Astrocyte (in vitro differentiated cells and primary cell): ENCODE data around the gene FZR1. TPM values are rescaled to one million over a fixed set of nuclear protein-coding genes. Genes with fewer than 3 reads are reported as not detected.
A peak's percentile ranks its signal among the peaks of the same experiment; 100 is the strongest.

Experiments
- DNase-seq: peaks from one replicate; pipeline ENCODE4 v3.0.0-alpha.2; 2010; ENCODE audit warnings: low read depth
- FAIRE-seq: peaks from 2 replicates; lab custom pipeline; 2011; peaks lifted over from hg19 to GRCh38; lab: Jason Lieb, UNC
- H2AFZ ChIP-seq: 2 replicates; pipeline ENCODE4 v1.6.0; 2012; ENCODE audit warnings: low read depth, low read length, inconsistent platforms
- H3K27ac ChIP-seq: 2 replicates; pipeline ENCODE4 v1.5.1; 2011; ENCODE audit warnings: low read depth, low read length, inconsistent platforms
- H3K27me3 ChIP-seq: 2 replicates; pipeline ENCODE4 v1.6.0; 2011; ENCODE audit warnings: low read length, inconsistent platforms; ENCODE audit not compliant: insufficient read depth
- H3K36me3 ChIP-seq: 2 replicates; pipeline ENCODE4 v1.5.1; 2011; ENCODE audit warnings: low read length, inconsistent platforms; ENCODE audit not compliant: insufficient read depth
- H3K4me1 ChIP-seq: 2 replicates; pipeline ENCODE4 v1.5.1; 2011; ENCODE audit warnings: low read length, inconsistent platforms; ENCODE audit not compliant: insufficient read depth
- H3K4me2 ChIP-seq: 2 replicates; pipeline ENCODE4 v1.6.0; 2012; ENCODE audit warnings: low read length, inconsistent platforms
- H3K4me3 ChIP-seq: 2 replicates; pipeline ENCODE4 v1.5.1; 2011; ENCODE audit warnings: low read depth, mild to moderate bottlenecking, low read length, inconsistent platforms; ENCODE audit not compliant: insufficient read depth
- H3K79me2 ChIP-seq: 2 replicates; pipeline ENCODE4 v1.6.0; 2012; ENCODE audit warnings: mild to moderate bottlenecking, low read length, inconsistent platforms; ENCODE audit not compliant: insufficient read depth
- H3K9ac ChIP-seq: 2 replicates; pipeline ENCODE4 v1.6.0; 2012; ENCODE audit warnings: mild to moderate bottlenecking, low read length, inconsistent platforms
- H3K9me3 ChIP-seq: 2 replicates; pipeline ENCODE4 v1.5.1; 2012; ENCODE audit warnings: low read depth, mild to moderate bottlenecking, low read length, inconsistent platforms; ENCODE audit not compliant: insufficient read depth
- H4K20me1 ChIP-seq: 2 replicates; pipeline ENCODE4 v1.6.0; 2012; ENCODE audit warnings: low read length, inconsistent platforms; ENCODE audit not compliant: insufficient read depth
- H3K27ac Mint-ChIP-seq: one replicate; pipeline ENCODE4 v1.8.0; 2021; ENCODE audit warnings: mild to moderate bottlenecking, mixed read lengths; ENCODE audit not compliant: unreplicated experiment
- H3K27me3 Mint-ChIP-seq: one replicate; pipeline ENCODE4 v1.8.0; 2021; ENCODE audit warnings: low read depth, mixed read lengths; ENCODE audit not compliant: unreplicated experiment
- H3K36me3 Mint-ChIP-seq: one replicate; pipeline ENCODE4 v1.8.0; 2021; ENCODE audit warnings: low read depth, mixed read lengths; ENCODE audit not compliant: unreplicated experiment
- H3K4me1 Mint-ChIP-seq: one replicate; pipeline ENCODE4 v1.8.0; 2021; ENCODE audit warnings: low read depth, mixed read lengths; ENCODE audit not compliant: unreplicated experiment
- H3K4me3 Mint-ChIP-seq: one replicate; pipeline ENCODE4 v1.8.0; 2021; ENCODE audit warnings: mild to moderate bottlenecking, moderate library complexity, mixed read lengths; ENCODE audit not compliant: unreplicated experiment
- H3K9me3 Mint-ChIP-seq: one replicate; pipeline ENCODE4 v1.8.0; 2021; ENCODE audit warnings: mild to moderate bottlenecking, mixed read lengths; ENCODE audit not compliant: unreplicated experiment
- CTCF ChIP-seq: IDR thresholded peaks from 2 replicates; pipeline ENCODE4 v1.5.1; 2011; ENCODE audit warnings: low read depth, mild to moderate bottlenecking, inconsistent platforms, low read length, moderate library complexity; ENCODE audit not compliant: insufficient read depth
- EZH2 ChIP-seq: IDR thresholded peaks from 2 replicates; pipeline ENCODE4 v1.6.1; 2012; ENCODE audit warnings: mild to moderate bottlenecking, low read length, inconsistent platforms; ENCODE audit not compliant: insufficient read depth
- total RNA-seq: library from RNA; stranded (reverse); gene quantifications from 2 replicates; pipeline ENCODE4 v1.2.1, GENCODE V29; 2021

Gene FZR1
- total RNA-seq, 1 donor from 2014 or later = 51.8 TPM

DNA sequence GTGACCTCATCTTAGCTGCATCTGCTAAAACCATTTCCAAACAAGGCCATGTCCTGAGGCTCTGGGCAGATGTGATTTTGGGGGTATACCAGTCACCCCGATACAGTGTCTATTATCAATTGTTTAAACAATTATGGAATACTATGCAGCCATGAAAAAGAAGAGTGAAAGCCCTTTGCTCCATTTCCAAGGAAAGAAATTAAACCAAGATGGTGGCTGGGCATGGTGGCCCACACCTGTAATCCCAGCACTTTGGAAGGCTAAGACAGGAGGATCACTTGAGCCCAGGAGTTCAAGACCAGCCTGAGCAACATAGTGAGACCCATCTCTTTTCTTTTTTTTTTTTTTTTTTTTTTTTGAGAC, 33.6 kb downstream of the FZR1 start:
- H4K20me1 ChIP-seq = peaks cover 60% of the 10 kb centered on the region
- H3K27me3 ChIP-seq = no peaks in the 10 kb centered on the region
- H3K4me1 ChIP-seq = no peaks in the 10 kb centered on the region
- H3K4me3 ChIP-seq = no peak overlapping the region
- Mint-ChIP-seq H3K27me3 (no peaks in the 10 kb centered on the region), H3K27ac (peak overlapping the region; percentile 75), H3K36me3 (peaks cover 10% of the 10 kb centered on the region), H3K4me3 (no peak overlapping the region), H3K9me3 (no peaks in the 10 kb centered on the region), H3K4me1 (no peaks in the 10 kb centered on the region)
- no peak overlapping the region for H3K9ac ChIP-seq
- peaks cover 5% of the 10 kb centered on the region for H3K79me2 ChIP-seq
- H3K9me3 ChIP-seq = no peaks in the 10 kb centered on the region
- peaks cover 4% of the 10 kb centered on the region for H3K36me3 ChIP-seq
- H2AFZ ChIP-seq = no peak overlapping the region
- DNase-seq = no peak
- no peak for FAIRE-seq
- H3K27ac ChIP-seq = no peak overlapping the region
- TF ChIP-seq CTCF = no peak
- H3K4me2 ChIP-seq = no peak overlapping the region

DNA sequence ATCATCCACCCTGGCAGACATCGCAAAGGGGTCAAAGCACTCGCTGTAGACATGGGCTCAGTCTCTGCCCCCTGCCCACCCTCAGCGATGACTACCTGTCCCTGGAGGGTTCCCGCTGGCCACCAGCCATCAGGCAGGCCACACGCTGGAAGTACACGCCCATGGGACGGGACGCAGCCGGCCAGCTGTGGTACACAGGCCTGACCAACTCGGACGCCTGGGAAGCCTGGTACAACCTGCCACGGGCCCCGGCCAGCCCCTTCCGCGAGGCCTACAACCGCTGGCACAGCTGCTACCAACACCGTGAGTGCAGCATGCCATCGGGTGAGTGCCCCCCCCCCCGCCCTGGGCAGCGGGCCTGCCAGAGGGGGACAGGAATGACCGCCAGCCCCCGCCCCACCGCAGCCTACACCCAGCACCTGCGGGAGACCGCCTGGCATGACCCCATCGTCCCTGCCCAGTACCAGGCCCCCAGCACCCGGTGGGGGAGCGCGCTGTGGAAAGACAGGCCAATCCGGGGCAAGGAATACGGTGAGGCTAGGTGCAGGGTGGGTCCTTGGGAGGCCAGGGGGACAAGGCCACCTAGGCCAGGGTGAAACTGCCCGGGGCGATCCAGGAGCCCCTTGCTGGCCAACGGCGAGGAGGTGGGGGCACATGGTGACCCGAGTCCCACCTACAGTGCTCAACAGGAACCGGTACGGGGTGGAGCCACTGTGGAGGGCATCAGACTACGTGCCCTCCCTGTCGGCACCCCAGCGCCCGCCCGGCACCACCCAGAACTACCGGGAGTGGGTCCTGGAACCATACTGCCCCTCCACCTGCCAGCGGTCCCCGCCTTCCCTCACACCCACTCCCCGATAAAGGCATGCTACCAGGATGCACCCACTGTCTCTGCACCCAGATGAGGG, 37.3 kb downstream of the FZR1 start:
- H3K36me3 ChIP-seq = peaks cover 3% of the 10 kb centered on the region
- no peaks in the 10 kb centered on the region for H3K9me3 ChIP-seq
- Mint-ChIP-seq H3K4me3 (no peak overlapping the region), H3K27me3 (no peaks in the 10 kb centered on the region), H3K9me3 (no peaks in the 10 kb centered on the region), H3K36me3 (peaks cover 5% of the 10 kb centered on the region), H3K27ac (no peak overlapping the region), H3K4me1 (no peaks in the 10 kb centered on the region)
- no peak overlapping the region for H3K4me2 ChIP-seq
- TF ChIP-seq EZH2 (no peak), CTCF (no peak)
- no peak overlapping the region for H2AFZ ChIP-seq
- DNase-seq = no peak
- no peak for FAIRE-seq
- no peaks in the 10 kb centered on the region for H3K27me3 ChIP-seq
- H3K4me3 ChIP-seq = no peak overlapping the region
- no peak overlapping the region for H3K9ac ChIP-seq
- peaks cover 5% of the 10 kb centered on the region for H3K79me2 ChIP-seq
- H3K27ac ChIP-seq = no peak overlapping the region
- H3K4me1 ChIP-seq = no peaks in the 10 kb centered on the region
- peaks cover 60% of the 10 kb centered on the region for H4K20me1 ChIP-seq

DNA sequence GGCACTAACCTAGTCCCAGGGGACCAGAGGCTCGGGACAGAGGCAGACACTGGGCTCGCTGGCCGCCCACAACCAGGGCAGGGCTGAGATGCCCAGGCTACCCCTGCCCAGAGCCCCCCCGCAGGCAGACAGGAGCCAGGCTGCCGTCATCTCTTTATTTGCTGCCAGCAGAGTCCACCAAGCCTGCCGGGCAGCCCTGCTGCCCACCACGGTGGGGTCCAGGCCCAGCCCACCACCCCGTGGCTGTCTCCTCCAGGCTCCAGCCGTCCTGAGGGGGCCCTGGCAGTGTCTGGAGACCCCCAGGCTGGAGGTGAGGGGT, 37.9 kb downstream of the FZR1 start:
- Mint-ChIP-seq H3K27me3 (no peaks in the 10 kb centered on the region), H3K27ac (no peak overlapping the region), H3K4me3 (no peak overlapping the region), H3K9me3 (no peaks in the 10 kb centered on the region), H3K4me1 (no peaks in the 10 kb centered on the region), H3K36me3 (peaks cover 6% of the 10 kb centered on the region)
- Histone ChIP-seq H3K4me2 (no peak overlapping the region), H2AFZ (no peak overlapping the region), H3K27me3 (no peaks in the 10 kb centered on the region), H3K4me3 (no peak overlapping the region), H3K79me2 (peaks cover 5% of the 10 kb centered on the region), H3K9me3 (no peaks in the 10 kb centered on the region), H3K4me1 (no peaks in the 10 kb centered on the region), H3K9ac (no peak overlapping the region), H4K20me1 (peaks cover 60% of the 10 kb centered on the region), H3K27ac (no peak overlapping the region), H3K36me3 (peaks cover 3% of the 10 kb centered on the region)
- FAIRE-seq (no peak), DNase-seq (no peak)
- TF ChIP-seq EZH2 (no peak), CTCF (no peak)
